MG63 (cell line): ENCODE measurements around the gene GRM8. TPM values are rescaled to one million over a fixed set of nuclear protein-coding genes. Genes with fewer than 3 reads are reported as not detected.
"Not testable (repeated sequence)": the region's sequence is repeated elsewhere in the genome, so short reads cannot be mapped to it uniquely, and the experiment has no call there.

Experiments used
- DNase-seq: peaks from one replicate; pipeline ENCODE4 v3.0.0-alpha.2; 2020
- H3K27me3 ChIP-seq: fragments of 250-450 bp; sonication (Bioruptor Pico); 2 replicates; pipeline ENCODE4 v1.5.1; 2020; ENCODE audit warnings: mild to moderate bottlenecking, moderate library complexity
- H3K36me3 ChIP-seq: fragments of 250-450 bp; sonication (Bioruptor Pico); 2 replicates; pipeline ENCODE4 v1.5.1; 2020; ENCODE audit warnings: mild to moderate bottlenecking, moderate library complexity
- H3K4me3 ChIP-seq: fragments of 250-450 bp; sonication (Bioruptor Pico); 2 replicates; pipeline ENCODE4 v1.5.1; 2020; ENCODE audit warnings: mild to moderate bottlenecking, moderate library complexity
- H3K9me3 ChIP-seq: fragments of 250-450 bp; sonication (Bioruptor Pico); 2 replicates; pipeline ENCODE4 v1.5.1; 2020; ENCODE audit warnings: mild to moderate bottlenecking, moderate library complexity
- total RNA-seq: library from RNA; depleted of rRNA; stranded (reverse); fragments of >200 nt; shearing (Covaris generic); gene quantifications from 2 replicates; pipeline ENCODE4 v1.2.3, GENCODE V29; 2014; ENCODE audit warnings: low replicate concordance

Gene GRM8
- total RNA-seq, 1 experiment from 2014 or later, result not detected

GRCh38 chr7:126937171-126937570 is 315.6 kb downstream of the GRM8 start:
- Histone ChIP-seq H3K36me3 (no peaks in the 10 kb centered on the region), H3K9me3 (no peaks in the 10 kb centered on the region), H3K4me3 (no peak overlapping the region), H3K27me3 (no peaks in the 10 kb centered on the region; the same call in none of the 2 replicates)
- DNase-seq, result no peak

GRCh38 chr7:126931581-126931980 is 321.2 kb downstream of the GRM8 start:
- DNase-seq, result no peak
- Histone ChIP-seq H3K9me3 (no peaks in the 10 kb centered on the region), H3K36me3 (no peaks in the 10 kb centered on the region), H3K27me3 (no peaks in the 10 kb centered on the region; the same call in none of the 2 replicates), H3K4me3 (no peak overlapping the region)

GRCh38 chr7:126930166-126930565 is 322.6 kb downstream of the GRM8 start:
- H3K9me3 ChIP-seq, result no peaks in the 10 kb centered on the region
- no peak overlapping the region for H3K4me3 ChIP-seq
- H3K36me3 ChIP-seq, result no peaks in the 10 kb centered on the region
- H3K27me3 ChIP-seq, result no peaks in the 10 kb centered on the region; the same call in none of the 2 replicates
- no peak for DNase-seq

- Histone ChIP-seq H3K9me3 (no peaks in the 10 kb centered on the region), H3K4me3 (no peak overlapping the region), H3K36me3 (no peaks in the 10 kb centered on the region), H3K27me3 (no peaks in the 10 kb centered on the region)
- DNase-seq, result no peak
Measured at GRCh38 chr7:126924477-126924876, 328.3 kb downstream of the GRM8 start.

DNA sequence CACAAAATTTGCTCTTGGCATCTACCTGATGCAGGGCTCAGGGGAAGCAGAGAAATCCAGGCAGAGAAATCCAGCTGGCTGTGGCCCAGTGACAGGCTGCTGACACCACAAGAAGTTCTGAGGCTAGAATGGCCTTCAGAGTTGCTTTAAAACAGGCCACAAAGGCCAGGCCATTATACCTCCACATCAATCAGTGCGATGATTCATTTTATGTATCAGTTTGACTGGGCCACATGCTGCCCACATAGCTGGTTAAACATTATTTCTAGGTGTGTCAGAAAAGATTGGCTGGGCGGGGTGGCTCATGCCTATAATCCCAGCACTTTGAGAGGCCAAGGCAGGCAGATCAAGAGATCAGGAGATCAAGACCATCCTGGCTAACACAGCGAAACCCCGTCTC is 341.1 kb downstream of the GRM8 start:
- not testable (repeated sequence) for H3K36me3 ChIP-seq, H3K4me3 ChIP-seq, H3K27me3 ChIP-seq, DNase-seq, H3K9me3 ChIP-seq

GRCh38 chr7:126908564-126908963 is 344.2 kb downstream of the GRM8 start:
- H3K4me3 ChIP-seq, H3K9me3 ChIP-seq, H3K36me3 ChIP-seq, DNase-seq, H3K27me3 ChIP-seq: not testable (repeated sequence)

DNA sequence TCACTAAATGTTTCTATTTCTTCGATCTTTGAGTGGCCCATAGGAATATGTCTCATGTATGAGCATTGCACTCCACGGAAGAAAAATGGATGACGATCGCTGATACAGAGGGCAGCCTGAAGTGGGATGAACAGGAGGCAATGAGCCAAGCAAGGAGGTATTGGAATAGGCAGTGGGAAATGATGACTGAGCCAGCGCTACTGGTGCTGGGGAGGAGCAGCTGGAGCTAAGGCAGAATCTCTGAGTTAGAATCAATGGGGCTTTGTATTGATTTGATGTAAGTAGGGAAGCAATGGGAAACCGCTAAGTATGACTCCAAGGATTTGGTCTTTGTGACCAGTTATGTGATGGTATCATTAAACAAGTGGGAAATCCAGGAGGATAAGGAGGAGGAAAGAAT is 345.1 kb downstream of the GRM8 start:
- not testable (repeated sequence) for H3K9me3 ChIP-seq, H3K36me3 ChIP-seq, H3K27me3 ChIP-seq, H3K4me3 ChIP-seq, DNase-seq

- not testable (repeated sequence) for H3K9me3 ChIP-seq, H3K36me3 ChIP-seq, H3K27me3 ChIP-seq, DNase-seq, H3K4me3 ChIP-seq
Measured at GRCh38 chr7:126905255-126905654, 347.5 kb downstream of the GRM8 start.

DNA sequence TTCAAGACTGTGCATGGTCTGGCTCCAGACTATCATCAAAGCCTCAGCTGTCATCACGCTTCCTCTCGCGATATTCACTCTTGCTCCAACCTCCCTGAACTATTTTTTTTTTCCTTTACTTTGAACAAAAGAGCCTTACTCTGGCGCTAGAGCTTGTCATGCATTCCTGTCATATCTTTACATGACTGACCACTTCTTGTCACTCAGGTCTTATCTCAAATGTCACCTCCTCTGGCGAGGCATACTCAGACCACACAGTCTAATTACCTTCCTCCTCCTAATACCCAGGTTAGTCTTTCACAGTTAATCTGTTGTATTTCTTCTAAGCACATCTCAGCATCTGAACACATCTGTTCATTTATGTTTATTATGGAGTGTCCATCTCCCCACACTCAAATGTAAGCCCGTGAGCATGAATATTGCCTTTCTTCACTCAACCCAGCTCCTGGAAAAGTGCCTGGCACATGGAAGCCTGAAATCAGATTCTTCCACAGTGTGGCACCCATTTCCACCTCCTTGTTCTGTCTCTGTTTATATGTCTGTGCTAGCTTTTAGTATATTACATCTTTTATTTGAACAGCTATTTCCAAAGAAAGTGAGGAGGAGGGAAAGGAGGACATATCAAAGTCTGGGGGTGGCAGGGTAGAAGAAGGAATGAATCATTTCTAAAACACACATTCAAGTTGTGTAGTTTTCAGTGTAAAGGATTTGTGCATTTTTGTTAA is 351.5 kb downstream of the GRM8 start:
- not testable (repeated sequence) for DNase-seq, H3K4me3 ChIP-seq, H3K36me3 ChIP-seq, H3K9me3 ChIP-seq, H3K27me3 ChIP-seq

- H3K4me3 ChIP-seq, H3K9me3 ChIP-seq, H3K36me3 ChIP-seq, H3K27me3 ChIP-seq, DNase-seq: not testable (repeated sequence)
Measured at GRCh38 chr7:126887980-126888379, 364.8 kb downstream of the GRM8 start.

GRCh38 chr7:126887560-126887959 is 365.2 kb downstream of the GRM8 start:
- not testable (repeated sequence) for DNase-seq, H3K27me3 ChIP-seq

GRCh38 chr7:126882730-126883129 is 370.0 kb downstream of the GRM8 start:
- H3K4me3 ChIP-seq, H3K36me3 ChIP-seq, H3K9me3 ChIP-seq, H3K27me3 ChIP-seq: not testable (repeated sequence)
- DNase-seq, result peak; percentile 2

More at GRCh38 chr7:126887560-126887959, 365.2 kb downstream of the GRM8 start:
- H3K36me3 ChIP-seq, H3K9me3 ChIP-seq, H3K4me3 ChIP-seq: not testable (repeated sequence)

GRCh38 chr7:126881908-126882307 is 370.8 kb downstream of the GRM8 start:
- H3K36me3 ChIP-seq, DNase-seq, H3K4me3 ChIP-seq, H3K27me3 ChIP-seq, H3K9me3 ChIP-seq: not testable (repeated sequence)

DNA sequence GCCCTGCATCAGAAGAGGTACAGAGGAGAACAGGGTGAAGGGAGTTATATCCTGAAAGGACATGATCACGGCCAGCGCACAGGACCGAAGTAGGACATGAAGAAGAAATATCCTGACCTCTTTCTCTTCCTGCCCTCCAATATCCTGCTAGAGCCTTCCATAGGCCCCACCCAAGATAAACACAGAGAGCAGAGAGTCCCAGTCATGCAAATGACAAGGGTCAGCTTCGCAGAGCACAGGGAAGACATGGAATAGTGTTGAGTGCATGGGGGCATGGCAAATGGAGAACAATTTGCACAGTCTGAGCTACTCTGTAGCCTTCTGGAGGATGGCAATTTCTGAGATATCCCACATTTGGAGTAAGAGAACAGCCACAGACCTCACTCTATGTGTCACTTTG is 371.4 kb downstream of the GRM8 start:
- Histone ChIP-seq H3K27me3 (no peaks in the 10 kb centered on the region), H3K9me3 (no peaks in the 10 kb centered on the region), H3K36me3 (no peaks in the 10 kb centered on the region), H3K4me3 (no peak overlapping the region)
- no peak for DNase-seq

- not testable (repeated sequence) for H3K27me3 ChIP-seq, DNase-seq, H3K36me3 ChIP-seq, H3K4me3 ChIP-seq, H3K9me3 ChIP-seq
Measured at GRCh38 chr7:126876536-126876935, 376.2 kb downstream of the GRM8 start.

GRCh38 chr7:126856691-126857291 is 395.9 kb downstream of the GRM8 start:
- Histone ChIP-seq H3K27me3 (no peaks in the 10 kb centered on the region), H3K4me3 (no peak overlapping the region), H3K36me3 (no peaks in the 10 kb centered on the region), H3K9me3 (no peaks in the 10 kb centered on the region)
- DNase-seq, result no peak

DNA sequence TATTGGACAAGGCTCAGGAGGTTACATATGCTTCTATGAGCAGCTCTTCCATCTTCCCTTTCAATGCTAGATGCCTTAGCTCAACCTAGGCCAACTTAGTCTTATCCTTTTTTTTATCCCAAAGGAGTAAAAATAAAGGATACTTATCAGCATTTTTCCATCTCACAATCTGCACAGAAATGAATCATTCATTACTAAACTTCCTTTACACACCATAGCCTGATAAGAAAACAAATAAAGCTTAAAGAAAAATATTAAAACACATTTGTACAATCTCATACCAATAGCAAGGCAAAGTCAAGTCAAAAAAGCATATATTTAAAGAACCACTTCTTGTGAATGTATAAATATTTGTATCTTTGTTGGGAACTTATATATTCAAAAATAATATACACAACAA is 407.4 kb downstream of the GRM8 start:
- Histone ChIP-seq H3K27me3 (no peaks in the 10 kb centered on the region), H3K9me3 (no peaks in the 10 kb centered on the region), H3K36me3 (no peaks in the 10 kb centered on the region), H3K4me3 (no peak overlapping the region)
- DNase-seq, result no peak

- Histone ChIP-seq H3K27me3 (no peaks in the 10 kb centered on the region), H3K4me3 (no peak overlapping the region), H3K9me3 (no peaks in the 10 kb centered on the region), H3K36me3 (no peaks in the 10 kb centered on the region)
- DNase-seq, result no peak
Measured at GRCh38 chr7:126843883-126844282, 408.9 kb downstream of the GRM8 start.
